GM19240 (cell line): ENCODE results near the gene BLOC1S4.
"Not testable (repeated sequence)": the region's sequence is repeated elsewhere in the genome, so short reads cannot be mapped to it uniquely, and the experiment has no call there.

ENCODE experiments used
- DNase-seq: peaks from one replicate; pipeline ENCODE4 v3.0.0; 2011; ENCODE audit warnings: low spot score; ENCODE audit not compliant: insufficient read length

The BLOC1S4 gene

DNA sequence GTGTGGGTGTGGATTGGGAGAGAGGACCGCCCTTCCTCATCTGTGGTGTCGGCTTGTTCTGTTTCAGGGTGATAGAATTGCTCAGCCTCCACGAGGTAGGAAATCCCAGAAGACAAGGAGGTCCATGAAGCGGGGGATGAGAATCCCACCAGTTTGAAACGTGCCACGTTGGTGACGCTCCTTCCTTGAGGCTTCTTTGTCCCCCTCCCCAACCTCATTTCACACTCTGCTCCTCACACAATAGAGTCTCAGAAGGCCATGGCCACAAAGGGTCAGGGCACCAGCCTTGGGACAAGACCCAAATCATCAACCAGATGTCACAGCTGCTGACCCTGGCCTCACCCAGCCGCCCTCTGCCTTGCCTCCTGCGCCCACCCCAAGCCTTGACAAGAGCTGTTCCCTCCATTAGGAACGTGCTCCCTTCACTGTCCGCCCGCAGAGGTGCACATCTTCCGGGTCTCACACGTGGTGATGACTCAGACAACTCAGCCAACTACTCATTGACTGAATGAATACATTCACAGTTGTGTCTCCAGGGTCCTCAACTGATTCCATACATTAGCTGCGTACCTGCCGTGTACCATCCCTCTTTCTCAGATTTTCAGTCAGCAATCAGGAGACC is 18.3 kb downstream of the BLOC1S4 start:
- no peak for DNase-seq

DNA sequence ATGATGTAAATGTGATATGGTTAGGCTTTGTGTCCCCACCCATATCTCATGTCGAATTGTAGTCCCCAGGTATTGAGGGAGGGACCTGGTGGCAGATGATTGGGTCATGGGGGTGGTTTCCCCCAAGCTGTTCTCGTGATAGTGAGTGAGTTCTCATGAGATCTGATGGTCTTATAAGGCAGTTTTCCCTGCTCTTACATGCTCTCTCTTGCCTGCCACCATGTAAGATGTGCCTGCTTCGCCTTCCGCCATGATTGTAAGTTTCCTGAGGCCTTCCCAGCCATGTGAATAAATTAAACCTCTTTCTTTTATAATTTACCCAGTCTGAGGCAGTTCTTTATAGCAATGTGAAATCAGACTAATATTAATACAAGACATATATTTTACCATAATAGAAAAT is 23.9 kb downstream of the BLOC1S4 start:
- DNase-seq, result no peak

DNA sequence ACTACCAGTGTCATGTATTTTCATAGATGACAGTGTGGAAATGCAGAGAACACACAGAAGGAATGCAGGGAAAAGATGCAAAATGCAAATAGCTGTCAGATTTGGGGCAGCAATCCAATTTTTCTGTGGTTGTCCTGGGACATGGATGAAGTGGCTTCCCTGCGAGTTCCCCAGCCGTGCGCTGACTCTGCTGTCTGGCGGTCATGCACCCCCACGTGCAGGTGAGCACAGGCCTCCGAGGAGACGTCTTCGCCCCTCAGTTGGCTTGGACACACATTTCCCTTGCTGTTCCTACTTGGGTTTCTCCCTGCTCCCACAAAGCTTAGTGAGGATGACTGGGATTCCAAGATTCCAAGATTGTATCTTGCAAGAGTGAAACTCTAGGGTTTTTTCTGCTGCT is 24.4 kb downstream of the BLOC1S4 start:
- DNase-seq, result no peak

DNA sequence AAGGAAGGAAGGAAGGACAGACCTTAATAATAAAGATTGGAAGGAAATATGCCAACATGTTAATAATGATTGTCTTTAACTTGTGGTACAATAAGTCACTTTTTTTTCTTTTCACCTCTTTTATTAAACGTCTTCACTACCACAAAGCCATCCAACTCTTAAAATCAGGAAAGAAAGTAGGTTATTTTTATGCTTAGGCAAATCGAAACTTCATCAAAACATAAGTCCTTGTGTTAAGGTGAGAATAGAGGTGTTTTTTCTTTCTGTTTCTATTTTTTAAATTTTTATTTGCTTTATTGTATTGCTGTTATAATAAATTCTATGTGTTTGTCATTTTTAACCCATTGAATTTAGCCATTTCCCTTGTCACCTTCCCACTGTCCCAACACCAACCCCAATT is 26.5 kb downstream of the BLOC1S4 start:
- no peak for DNase-seq

DNA sequence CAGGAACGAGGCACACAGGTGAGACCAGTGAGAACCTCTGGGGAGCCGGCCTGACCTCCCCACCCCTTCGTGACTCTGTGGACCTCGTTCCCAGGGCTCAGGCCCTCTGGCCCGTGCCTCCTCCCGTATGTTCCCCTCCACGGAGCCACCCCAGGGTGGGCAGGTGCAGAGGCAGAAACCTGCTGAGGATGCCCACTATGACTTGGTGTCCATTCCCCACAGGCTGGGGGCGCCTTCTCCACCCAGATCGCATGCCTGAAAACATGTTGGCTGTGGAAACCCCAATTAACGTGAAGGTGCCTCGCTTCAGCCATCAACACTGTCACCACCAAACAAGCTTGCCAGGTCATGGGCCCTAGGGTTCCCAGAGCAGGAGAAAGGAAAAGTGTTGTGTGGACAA is 27.0 kb downstream of the BLOC1S4 start:
- no peak for DNase-seq

DNA sequence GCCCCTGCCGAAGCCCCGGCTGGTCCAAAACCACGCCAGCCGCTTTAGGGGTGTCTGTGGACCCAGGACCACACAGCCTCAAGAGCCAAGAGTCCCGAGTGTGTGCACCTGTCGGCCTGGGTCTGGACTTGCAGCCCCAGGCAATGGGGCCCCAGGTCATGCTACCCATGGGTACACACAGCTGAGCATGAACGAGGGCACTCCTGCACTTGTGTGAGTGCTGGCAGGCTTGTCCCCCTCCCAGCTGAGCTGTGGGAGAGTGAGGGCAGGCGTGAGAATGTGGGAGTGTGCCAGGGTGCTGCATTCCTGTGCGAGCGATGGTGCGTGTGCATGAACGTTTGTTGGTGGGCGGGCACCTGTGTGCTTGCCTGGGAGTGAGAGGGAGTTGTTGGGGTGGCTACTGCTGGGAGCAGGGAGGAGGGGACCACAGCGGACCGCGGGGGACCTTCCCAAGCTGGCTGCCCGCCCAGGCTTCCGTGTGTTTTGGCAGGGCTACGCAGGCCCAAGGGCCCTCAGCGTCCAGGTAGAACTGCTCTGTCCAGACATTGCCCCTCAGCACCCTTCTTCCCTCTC is 30.8 kb downstream of the BLOC1S4 start:
- DNase-seq, result no peak

DNA sequence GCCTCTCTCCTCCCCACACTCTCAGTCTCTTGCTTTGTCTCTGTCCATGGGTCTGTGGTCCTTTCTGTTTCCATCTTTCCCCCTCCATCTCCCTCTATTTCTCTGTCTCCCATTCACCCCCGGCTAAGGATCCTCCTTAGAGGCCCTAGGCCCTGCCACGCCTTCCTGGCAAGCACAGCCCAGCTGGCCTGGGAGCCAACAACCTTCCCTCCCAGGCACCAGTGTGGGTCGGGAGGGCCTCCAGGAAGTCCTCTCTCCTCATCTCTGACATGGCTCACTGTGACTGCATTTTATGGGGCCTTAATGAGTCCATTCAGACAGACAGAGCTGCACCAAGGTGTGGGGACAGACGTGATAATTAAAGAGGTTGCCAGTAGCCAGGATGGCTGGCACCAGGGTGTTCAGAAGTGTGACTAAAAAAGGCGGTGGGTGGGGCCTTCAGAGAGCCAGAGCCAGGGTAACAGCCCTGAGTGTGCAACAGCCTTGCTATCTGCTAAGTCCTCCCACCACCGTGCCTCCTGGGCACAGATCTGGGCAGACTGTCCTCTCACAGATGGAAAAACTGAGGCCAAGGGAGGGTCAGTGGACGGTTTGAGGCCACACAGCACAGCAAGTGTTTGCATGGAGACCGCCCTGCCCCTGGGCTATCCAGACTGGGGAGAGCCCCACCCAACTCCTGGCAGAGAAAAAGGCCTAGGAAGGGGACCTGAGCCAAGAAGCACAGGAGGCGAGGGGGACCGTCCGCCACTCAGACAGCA is 31.5 kb downstream of the BLOC1S4 start:
- no peak for DNase-seq

DNA sequence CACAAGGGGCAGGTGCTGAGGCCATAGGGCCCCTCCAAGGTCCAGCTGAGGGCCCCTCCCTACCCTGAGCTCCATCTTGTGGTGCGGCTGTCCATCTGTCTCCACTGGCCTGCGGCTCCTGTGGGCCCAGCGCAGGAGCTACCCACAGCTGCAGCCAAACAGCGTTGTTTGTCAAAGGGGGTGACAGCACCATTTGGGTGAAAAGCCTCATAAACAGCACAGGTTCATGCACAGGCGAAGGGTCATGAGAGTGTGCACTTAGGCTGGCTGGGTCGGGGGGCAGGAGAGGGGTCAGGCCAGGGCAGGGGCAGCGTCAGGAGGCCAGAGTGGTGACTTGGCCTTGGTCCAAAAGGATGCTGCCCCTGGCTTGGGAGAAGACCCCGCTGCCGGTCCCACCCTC is 32.3 kb downstream of the BLOC1S4 start:
- no peak for DNase-seq

DNA sequence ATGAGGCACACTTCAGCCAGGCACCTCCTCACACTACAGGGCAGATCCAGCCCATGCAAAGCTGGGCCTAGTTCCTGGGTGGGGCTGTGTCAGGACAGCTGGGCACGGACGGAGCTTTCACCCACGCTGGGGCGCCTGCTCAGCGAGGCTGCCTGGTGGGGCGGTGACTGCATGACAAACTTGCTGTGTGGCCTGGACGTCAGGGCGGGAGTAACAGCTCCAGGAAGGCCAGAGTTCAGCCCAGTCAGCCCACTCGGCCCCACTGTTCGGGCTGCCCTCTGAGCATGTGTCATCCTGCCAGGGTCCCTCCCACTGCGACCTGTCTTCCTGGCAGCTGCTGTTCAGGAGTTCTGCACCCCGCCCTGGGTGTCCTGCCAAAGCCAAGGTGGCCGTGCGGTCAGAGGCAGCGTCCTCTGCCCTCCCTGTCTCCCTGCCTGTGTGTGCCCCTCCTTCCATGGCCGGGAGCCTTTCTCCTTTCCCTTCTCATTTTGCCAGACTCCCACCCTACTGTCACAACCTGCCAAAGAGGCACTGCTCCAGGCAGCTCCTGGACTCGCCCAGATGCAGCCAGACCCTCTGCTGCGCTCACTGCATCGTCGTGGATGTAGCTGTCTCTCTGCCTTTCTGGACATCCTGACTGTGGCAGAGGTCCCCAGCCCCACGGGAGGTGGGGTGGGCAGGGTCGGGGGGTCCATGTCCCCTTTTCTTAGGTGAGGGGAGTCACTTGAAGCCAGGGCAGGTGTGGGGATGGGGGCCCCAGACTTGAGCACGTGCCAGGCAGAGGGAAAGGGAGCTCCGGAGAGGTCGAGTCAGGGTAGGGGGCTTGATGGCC is 33.6 kb downstream of the BLOC1S4 start:
- DNase-seq, result no peak

DNA sequence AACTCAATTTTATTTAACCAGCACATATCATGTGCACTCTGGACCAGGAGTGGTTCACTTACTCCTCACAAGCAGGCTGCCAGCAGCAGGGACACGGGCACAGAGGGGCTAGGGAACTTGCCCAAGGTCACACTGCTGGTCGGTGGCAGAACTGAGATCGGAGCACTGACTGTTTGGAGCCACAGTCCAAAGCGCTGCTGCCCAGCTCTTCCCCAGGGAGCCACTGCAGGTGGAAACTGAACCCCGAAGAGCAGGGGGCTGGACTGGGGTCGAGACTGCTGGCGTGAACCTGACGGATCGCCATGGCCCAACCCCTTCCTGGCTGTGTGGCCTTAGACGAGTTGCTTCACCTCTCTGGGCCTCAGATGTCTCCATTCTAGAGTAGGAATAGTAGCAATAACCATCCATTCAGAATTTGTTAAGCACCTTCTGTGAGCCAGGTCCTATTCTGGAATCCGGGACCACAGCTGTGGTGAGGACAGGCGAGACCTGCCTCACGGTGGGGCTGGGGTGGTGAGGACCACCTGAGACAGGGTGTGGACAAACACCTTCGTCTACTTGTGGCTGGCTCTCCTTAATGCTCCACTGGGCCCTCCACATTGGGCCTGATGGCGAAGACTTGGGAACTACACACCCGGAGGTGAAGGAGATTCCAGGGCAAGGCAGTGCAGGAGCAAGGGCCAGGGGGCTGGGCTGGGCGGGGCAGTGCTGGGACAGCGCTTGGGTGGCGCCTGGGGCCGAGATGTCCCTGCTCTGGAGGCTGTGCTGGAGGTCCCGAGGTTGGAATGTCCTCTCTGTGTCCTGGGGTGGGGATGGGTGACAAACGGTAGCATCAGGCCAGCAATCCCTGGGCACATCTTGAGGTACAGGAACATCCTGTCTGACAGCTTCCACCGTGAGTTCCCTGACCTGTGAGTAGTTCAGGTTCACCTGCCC is 34.6 kb downstream of the BLOC1S4 start:
- no peak for DNase-seq

DNA sequence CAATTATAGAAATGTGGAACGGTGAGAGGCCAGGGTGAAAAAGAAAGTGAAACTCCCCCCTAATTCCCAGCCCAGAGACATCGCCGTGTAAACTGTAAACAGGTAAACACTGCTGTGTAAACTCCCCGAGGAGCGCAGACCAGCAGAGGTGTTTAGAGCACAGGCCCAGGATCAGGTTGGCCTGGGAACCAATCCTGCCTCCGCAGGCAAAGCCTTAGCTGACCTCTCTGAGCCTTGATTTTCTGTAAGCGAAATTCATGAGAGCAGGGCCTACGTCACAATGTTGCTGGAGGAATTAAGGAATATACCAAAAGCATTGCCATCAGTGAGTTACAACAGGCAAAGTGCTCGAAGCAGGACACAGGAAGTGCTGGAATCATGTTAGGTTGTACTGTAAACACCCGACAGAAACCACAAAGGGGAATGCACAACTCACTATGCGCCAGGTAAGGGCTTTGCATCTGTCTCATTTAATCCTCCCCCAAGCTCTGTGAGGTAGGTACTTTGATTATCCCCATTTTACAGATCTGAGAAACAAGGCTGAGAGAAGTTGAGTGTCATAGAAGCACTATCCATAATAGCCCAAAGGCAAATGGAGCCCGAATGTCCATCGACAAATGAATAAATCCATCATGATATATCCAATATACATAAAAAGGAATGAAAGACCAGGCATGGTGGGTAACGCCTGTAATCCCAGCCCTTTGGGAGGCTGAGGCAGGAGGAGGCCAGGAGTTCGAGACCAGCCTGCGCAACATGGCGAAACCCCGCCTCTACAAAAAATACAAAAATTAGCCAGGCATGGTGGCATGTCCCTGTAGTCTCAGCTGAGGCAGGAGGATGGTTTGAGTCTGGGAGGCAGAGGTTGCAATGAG is 35.9 kb downstream of the BLOC1S4 start:
- no peak for DNase-seq

DNA sequence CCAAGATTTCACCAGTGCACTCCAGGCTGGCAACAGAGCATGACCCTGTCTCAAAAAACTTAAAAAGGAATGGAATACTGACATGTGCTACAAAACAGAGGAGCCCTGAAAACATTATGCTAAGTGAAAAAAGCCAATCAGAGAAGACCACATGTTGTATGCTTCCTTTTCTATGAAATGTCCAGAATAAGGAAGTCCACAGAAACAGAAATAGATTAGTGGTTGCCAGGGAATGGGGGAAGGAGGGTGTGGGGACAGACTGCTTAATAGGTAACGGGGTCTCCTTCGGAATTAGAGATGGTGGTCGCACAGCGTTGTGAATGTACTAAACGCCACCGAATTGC is 36.5 kb downstream of the BLOC1S4 start:
- DNase-seq, result no peak

DNA sequence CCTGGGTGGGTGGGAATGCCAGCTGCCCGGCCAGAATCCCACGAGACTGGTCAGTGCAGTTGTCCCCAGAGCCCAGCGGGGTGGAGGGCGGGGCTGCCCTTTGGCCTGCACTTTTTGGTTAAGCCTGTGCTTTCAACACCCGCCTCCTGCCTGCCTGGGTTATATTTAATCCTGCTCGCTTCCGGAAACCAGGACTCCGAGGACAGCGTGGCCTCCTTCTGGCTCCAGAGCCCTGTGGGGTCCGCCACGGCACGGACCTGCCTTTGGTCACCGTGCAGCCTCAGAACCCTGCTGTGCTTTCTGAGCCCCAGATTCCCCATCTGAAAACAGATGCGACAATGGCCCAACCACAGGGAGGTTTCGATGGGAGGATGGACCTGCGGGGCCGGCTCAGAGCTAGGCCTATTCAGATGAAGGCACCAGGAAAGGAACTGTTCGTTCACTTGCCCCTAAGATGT is 37.2 kb downstream of the BLOC1S4 start:
- DNase-seq, result no peak

DNA sequence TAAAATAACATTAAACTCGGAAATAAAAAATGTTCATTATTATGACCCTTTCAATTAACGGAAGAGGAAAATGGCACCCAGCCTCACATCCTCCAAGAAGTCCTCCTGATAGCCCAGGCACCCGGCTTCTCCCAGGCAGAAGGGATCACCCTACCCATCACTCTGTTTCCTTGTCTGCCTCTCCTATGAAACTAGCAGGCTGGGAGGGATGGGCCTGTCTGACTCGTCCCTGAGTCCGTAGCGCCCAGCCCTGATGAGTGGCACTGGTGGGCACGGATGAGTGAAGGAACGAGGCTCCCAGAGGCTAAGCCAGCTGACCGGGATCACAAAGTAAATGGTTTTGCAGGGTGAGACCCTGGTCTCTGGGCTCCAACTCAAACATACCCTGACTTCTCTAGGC is 37.9 kb downstream of the BLOC1S4 start:
- no peak for DNase-seq

DNA sequence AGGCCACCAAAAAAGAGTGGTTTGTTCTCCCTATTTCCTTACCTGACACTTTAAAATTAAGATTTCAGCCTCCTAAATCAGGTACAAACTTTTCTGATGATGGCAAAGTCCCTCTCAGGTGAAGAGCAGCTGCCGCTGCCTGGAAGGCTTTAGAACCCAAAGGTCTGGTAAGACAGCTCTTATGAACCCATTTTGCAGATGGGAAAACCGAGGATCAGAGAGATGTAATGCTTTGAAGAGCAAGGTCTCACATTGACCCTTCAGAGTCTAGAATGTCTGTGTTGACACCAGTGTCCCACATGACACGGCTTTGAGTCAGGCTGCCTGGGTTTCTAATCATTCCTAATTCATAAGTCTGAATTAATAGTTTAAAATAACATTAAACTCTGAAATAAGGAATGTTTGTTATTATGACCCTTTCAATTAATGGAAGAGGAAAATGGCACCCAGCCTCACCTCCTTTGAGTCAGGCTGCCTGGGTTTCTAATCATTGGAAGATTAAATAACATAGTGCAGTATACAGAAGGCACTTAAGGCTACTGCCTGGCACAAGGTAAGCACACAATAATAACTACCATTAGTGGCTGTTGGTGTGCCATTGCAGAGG is 38.6 kb downstream of the BLOC1S4 start:
- no peak for DNase-seq

DNA sequence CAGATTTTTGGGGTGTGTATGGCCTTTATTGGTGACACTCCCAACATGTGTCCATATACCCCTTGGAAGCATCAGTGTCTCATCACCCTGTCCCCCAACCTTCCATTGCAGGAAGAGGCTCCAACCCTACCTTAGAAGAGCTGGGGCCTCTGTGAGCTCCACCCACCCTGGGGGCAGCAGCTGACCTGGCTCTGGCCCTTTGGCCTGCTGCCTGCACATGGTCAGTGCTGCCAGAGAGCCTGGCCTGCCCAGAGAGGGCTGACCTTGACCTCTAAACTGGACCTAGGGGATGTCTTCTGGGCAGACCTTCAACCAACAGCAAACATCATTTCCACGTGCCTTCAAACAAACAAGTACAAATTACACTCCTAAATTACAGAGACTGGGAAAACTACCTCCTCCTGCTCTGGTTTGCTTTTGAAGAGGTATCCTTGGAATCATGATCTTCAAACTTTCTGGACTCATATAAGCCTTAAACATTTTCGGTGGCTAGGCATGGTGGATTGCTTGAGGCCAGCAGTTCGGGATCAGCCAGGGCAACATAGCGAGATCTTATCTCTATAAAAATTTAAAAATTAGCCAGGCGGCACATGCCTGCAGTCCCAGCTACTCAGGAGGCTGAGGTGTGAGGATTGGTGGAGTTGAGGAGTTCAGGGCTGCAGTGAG is 39.2 kb downstream of the BLOC1S4 start:
- no peak for DNase-seq

DNA sequence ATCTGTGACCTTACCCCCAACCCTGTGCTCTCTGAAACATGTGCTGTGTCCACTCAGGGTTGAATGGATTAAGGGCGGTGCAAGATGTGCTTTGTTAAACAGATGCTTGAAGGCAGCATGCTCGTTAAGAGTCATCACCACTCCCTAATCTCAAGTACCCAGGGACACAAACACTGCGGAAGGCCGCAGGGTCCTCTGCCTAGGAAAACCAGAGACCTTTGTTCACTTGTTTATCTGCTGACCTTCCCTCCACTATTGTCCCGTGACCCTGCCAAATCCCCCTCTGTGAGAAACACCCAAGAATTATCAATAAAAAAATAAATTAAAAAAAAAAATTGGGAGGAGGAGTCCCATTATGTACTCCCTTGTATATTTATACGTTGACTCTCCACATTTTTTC is 40.4 kb downstream of the BLOC1S4 start:
- DNase-seq, result not testable (repeated sequence)

DNA sequence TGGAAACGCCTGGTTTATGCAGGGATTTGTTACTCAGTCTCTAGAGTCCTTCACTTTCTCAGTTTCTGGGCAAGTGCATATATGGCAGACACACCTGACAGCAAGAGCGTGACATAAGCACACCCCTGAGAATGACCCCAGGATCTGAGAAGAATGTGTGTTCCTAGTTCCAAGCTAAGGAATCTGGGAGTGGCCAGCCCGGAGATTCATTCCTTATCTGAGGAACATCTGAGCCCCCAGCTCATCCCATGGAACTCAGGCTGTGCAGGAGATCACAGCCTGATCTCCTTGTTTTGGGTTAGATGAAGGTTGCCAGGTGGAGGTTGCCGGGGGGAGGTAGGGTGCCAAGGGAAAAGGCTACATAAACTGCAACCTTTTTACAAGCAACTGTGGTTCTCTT is 42.8 kb downstream of the BLOC1S4 start:
- DNase-seq, result no peak

DNA sequence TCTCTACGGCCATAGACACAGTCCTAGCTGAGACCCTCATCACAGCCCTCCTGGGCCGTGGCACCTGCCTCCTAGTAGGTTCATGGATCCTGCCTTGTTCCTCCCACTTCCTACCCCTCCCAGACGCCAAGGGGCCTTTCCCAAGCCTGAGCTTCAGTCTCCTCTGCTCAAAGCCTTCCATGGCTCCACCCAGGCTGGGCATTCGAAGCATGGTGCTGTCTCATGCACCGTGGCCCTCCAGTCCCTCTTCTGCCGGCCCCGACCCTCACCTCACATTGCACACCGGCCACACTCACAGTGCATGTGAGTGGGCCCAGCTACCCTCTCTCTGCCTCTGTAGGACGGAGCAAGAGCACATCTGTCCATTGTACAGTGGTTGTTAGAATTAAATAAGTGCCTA is 44.9 kb downstream of the BLOC1S4 start:
- no peak for DNase-seq
